OCI-LY1 (cell line): ENCODE data around the gene WBP1L.

Experiments used
- EZH2 ChIP-seq: fragments of 200-600 bp; sonication (generic), shearing (Covaris generic); IDR thresholded peaks from 2 replicates; pipeline ENCODE4 v1.8.0; 2017; ENCODE audit warnings: borderline replicate concordance, mixed run types, mild to moderate bottlenecking, antibody characterized with exemption, low read length, moderate library complexity, mixed read lengths
- TF ChIP-seq, protein P1 (sequence below): fragments of 200-600 bp; sonication (generic), shearing (Covaris generic); IDR thresholded peaks from 2 replicates; pipeline ENCODE4 v1.5.1; 2017; ENCODE audit warnings: mild to moderate bottlenecking, antibody characterized with exemption, low read length, moderate library complexity, mixed read lengths

DNA sequence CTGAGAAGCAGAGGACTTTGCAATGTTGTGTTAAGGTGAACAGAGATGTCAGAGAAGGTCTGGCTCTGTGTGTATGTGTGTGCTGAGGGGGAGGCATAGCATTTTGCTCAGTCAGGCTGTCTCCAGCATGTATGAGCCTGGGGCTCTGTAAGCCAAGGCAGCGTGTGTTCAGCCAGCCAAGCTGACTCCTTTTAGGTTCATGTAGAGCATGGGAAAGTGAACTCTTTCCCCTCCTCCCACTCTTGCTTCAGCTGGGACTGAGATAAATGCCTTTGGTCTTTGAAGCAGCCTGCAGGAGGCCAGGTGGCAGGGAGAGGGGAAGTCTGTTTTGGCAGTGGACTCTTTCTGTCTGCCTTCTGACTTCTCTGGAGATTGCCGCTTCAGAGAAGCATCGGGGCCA is 25.5 kb upstream of the WBP1L start:
- TF ChIP-seq, protein P1, sequence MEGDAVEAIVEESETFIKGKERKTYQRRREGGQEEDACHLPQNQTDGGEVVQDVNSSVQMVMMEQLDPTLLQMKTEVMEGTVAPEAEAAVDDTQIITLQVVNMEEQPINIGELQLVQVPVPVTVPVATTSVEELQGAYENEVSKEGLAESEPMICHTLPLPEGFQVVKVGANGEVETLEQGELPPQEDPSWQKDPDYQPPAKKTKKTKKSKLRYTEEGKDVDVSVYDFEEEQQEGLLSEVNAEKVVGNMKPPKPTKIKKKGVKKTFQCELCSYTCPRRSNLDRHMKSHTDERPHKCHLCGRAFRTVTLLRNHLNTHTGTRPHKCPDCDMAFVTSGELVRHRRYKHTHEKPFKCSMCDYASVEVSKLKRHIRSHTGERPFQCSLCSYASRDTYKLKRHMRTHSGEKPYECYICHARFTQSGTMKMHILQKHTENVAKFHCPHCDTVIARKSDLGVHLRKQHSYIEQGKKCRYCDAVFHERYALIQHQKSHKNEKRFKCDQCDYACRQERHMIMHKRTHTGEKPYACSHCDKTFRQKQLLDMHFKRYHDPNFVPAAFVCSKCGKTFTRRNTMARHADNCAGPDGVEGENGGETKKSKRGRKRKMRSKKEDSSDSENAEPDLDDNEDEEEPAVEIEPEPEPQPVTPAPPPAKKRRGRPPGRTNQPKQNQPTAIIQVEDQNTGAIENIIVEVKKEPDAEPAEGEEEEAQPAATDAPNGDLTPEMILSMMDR, result no peak
- no peak for TF ChIP-seq EZH2
